Measurements from ENCODE around the gene SCPEP1.

GRCh38 chr17:57008958-57009357 is 31.0 kb downstream of the SCPEP1 start:
- no peak for TF ChIP-seq POLR2AphosphoS5 (IDR thresholded peaks at IDR 0.05)
- TF ChIP-seq, protein P1, sequence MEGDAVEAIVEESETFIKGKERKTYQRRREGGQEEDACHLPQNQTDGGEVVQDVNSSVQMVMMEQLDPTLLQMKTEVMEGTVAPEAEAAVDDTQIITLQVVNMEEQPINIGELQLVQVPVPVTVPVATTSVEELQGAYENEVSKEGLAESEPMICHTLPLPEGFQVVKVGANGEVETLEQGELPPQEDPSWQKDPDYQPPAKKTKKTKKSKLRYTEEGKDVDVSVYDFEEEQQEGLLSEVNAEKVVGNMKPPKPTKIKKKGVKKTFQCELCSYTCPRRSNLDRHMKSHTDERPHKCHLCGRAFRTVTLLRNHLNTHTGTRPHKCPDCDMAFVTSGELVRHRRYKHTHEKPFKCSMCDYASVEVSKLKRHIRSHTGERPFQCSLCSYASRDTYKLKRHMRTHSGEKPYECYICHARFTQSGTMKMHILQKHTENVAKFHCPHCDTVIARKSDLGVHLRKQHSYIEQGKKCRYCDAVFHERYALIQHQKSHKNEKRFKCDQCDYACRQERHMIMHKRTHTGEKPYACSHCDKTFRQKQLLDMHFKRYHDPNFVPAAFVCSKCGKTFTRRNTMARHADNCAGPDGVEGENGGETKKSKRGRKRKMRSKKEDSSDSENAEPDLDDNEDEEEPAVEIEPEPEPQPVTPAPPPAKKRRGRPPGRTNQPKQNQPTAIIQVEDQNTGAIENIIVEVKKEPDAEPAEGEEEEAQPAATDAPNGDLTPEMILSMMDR (IDR thresholded peaks at IDR 0.05), result no peak

Data from transverse colon (tissue), 4 donors.